ENCODE results near the gene OVCH1.

Gene OVCH1

GRCh38 chr12:29497588-29497987, at the start of gene OVCH1:
OVCH1 (minus strand) TSS chr12:29497686; CDS start chr12:29497686, 0 bp downstream.
- DNase-seq, result no peak

GRCh38 chr12:29547151-29547632, 49.7 kb upstream of the OVCH1 start:
- DNase-seq, result no peak

- DNase-seq, result no peak
Measured at GRCh38 chr12:29546000-29546399, 48.5 kb upstream of the OVCH1 start.

- DNase-seq, result no peak
Measured at GRCh38 chr12:29545102-29545467, 47.6 kb upstream of the OVCH1 start.

- no peak for DNase-seq
Measured at GRCh38 chr12:29544428-29545101, 47.1 kb upstream of the OVCH1 start.

GRCh38 chr12:29543036-29543435, 45.5 kb upstream of the OVCH1 start:
- DNase-seq, result no peak

- DNase-seq, result no peak
Measured at GRCh38 chr12:29537298-29537697, 39.8 kb upstream of the OVCH1 start.

GRCh38 chr12:29534935-29535334, 37.4 kb upstream of the OVCH1 start:
- no peak for DNase-seq

GRCh38 chr12:29533815-29534489, 36.5 kb upstream of the OVCH1 start:
- DNase-seq, result no peak

GRCh38 chr12:29531471-29531870, 34.0 kb upstream of the OVCH1 start:
- no peak for DNase-seq

GRCh38 chr12:29530436-29530835, 33.0 kb upstream of the OVCH1 start:
- no peak for DNase-seq

- DNase-seq, result no peak
Measured at GRCh38 chr12:29528161-29528560, 30.7 kb upstream of the OVCH1 start.

- no peak for DNase-seq
Measured at GRCh38 chr12:29521951-29522350, 24.5 kb upstream of the OVCH1 start.

- peak; percentile 1 to 16 for DNase-seq
Measured at GRCh38 chr12:29519585-29520182, 22.2 kb upstream of the OVCH1 start.

GRCh38 chr12:29518407-29518806, 20.9 kb upstream of the OVCH1 start:
- DNase-seq, result no peak

- no peak for DNase-seq
Measured at GRCh38 chr12:29517264-29517663, 19.8 kb upstream of the OVCH1 start.

- no peak for DNase-seq
Measured at GRCh38 chr12:29516431-29516875, 19.0 kb upstream of the OVCH1 start.

GRCh38 chr12:29510591-29511185, 13.2 kb upstream of the OVCH1 start:
- DNase-seq, result no peak

GRCh38 chr12:29509503-29509902, 12.0 kb upstream of the OVCH1 start:
- no peak for DNase-seq

GRCh38 chr12:29508949-29509348, 11.5 kb upstream of the OVCH1 start:
- DNase-seq, result no peak

GRCh38 chr12:29505122-29505521, 7.6 kb upstream of the OVCH1 start:
- DNase-seq, result no peak

- no peak for DNase-seq
Measured at GRCh38 chr12:29503283-29503682, 5.8 kb upstream of the OVCH1 start.

- DNase-seq, result no peak
Measured at GRCh38 chr12:29499235-29499634, 1.7 kb upstream of the OVCH1 start.

- no peak for DNase-seq
Measured at GRCh38 chr12:29492891-29493290, 4.6 kb downstream of the OVCH1 start.

Measured in activated CD4-positive, alpha-beta T cell treated with anti-CD3 and anti-CD28 coated beads, Interleukin-2, amount 50 U/mL, for 48 hours (primary cell).